GM19328 (cell line): ENCODE results near the gene HTT-AS.
A peak's percentile ranks its signal among the peaks of the same experiment; 100 is the strongest.
"Not testable (repeated sequence)": the region's sequence is repeated elsewhere in the genome, so short reads cannot be mapped to it uniquely, and the experiment has no call there.

ENCODE experiments used
- ATAC-seq: cut with Tn5 transposase; IDR thresholded peaks from one replicate; pipeline ENCODE4 v1.9.1; 2021; ENCODE audit warnings: mild to moderate bottlenecking, moderate library complexity; ENCODE audit not compliant: unreplicated experiment

HTT-AS gene

DNA sequence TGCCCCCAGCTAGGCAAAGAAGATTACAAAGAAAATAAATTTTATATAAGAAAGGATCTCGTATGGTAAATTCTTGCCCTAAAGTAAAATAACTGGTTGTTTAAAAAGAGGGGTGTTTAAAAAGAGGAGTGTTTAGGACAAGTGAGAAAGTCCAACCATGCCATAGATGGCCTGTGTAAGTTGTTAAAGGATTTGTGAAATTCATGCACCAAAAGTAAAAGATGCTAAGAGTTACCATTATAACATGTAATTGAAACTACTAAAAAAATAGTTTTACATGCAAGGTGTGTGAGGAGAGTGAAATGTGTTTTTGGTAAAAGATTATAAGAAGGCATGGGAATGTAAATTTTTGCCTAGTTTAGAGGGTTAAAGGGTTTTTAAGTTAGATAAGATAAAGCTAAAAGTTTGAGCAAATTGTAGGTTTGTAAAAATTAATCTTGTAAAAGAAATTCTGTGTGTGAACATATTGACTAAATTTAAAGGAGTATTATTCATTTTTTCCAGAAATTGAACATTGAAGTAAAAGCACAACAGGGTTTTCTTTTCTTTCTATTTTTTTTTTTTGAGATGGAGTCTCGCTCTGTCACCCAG lies 20.1 kb downstream of the HTT-AS start:
- ATAC-seq, result no peak

DNA sequence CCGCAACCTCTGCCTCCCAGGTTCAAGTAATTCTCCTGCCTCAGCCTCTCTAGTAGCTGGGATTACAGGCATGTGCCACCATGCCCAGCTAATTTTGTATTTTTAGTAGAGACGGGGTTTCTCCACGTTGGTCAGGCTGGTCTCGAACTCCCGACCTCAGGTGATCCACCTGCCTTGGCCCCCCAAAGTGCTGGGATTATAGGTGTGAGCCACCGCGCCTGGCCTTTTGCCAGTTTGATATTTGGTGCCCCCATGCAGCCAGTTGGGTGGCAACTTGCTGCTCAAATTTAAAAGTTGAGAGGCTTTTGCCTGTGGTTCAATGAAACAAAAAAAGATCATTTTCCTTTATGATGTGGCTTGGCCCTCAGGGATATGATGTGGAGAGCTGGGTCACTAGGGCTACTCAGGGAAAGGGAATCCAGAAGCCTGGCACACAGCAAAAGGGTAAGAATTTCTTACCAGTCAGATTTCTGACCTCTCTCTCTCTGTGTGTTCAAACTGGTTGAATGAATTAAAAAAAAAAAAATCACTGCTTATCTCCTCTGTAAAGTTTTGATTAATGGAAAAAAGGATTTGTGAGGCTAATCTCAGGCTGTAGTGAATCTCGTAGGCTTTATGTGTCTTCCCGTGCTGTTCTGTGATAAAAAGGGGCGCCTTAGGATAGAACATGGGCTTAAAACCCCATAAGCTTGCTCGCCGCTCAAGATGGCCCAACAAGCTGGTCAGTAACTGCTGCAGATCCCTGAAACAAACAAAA lies 23.0 kb downstream of the HTT-AS start:
- ATAC-seq, result not testable (repeated sequence)

DNA sequence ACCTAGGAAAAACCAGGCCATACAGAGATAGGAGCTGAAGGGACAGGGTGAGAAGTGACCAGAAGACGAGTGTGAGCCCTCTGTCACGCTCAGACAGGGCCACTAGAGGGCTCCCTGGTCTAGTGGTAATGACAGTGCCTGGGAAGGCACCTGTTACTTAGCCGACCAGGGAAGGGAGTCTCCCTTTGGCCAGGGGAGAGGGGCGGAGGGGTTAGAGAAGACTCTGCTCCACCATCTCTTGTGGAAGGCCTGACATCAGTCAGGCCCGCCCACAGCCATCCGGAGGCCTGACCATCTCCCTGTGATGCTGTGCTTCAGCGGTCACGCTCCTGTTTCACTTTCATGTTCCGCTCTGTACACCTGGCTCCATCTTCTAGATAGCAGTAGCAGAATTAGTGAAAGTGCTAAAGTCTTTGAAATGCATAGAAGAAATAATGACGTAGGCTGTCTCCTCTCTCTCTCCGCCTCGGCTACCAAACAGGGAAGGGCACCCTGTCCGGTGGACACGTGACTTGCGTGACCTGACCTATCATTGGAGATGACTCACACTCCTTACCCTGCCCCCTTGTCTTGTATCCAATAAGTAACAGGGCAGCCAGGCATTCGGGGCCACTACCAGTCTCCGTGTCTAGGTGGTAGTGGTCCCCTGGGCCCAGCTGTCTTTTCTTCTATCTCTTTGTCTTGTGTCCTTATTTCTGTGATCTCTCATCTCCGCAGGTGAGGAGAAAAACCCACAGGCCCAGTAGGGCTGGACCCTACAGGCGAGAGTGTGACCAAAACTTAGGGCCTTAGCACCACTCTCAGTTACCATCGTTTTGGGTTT lies 26.7 kb downstream of the HTT-AS start:
- ATAC-seq, result peak; percentile 97

DNA sequence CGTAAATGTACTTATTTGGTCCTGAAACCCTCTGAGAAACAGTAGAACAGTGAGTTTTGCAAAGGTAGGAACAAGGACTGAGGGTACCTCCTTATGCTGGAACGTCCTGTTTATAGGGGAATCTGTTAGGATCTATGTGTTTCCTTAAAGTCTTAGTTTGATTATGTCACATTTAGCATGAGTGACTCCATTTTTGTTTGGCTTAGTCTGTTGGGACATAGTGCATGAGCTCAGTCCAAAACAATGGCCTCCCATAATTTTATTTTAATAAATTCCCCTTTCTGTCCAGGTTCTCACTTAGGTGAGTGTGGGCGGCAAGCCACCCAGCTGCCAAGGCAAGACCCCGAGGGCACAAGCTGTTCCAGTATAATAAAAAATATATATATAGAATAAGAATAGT lies 27.7 kb downstream of the HTT-AS start:
- no peak for ATAC-seq

DNA sequence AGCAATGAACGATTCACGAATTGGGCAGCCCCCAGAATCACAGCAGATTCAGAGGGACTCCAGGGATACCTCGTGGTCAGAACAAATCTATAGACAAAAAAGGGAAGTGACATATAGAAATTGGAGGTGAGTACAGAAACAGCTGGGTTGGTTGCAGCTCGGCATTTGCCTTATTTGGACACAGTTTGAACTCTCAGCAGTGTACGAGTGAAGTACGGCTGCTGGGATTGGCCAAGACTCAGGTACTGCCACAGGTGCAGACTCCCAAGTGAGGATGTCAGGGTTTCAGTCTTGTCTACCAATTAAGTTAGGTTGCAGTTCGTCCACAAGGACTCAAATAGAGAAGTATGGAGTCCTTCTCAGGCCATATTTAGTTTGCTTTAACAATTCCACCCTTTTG lies 28.2 kb downstream of the HTT-AS start:
- ATAC-seq, result no peak

DNA sequence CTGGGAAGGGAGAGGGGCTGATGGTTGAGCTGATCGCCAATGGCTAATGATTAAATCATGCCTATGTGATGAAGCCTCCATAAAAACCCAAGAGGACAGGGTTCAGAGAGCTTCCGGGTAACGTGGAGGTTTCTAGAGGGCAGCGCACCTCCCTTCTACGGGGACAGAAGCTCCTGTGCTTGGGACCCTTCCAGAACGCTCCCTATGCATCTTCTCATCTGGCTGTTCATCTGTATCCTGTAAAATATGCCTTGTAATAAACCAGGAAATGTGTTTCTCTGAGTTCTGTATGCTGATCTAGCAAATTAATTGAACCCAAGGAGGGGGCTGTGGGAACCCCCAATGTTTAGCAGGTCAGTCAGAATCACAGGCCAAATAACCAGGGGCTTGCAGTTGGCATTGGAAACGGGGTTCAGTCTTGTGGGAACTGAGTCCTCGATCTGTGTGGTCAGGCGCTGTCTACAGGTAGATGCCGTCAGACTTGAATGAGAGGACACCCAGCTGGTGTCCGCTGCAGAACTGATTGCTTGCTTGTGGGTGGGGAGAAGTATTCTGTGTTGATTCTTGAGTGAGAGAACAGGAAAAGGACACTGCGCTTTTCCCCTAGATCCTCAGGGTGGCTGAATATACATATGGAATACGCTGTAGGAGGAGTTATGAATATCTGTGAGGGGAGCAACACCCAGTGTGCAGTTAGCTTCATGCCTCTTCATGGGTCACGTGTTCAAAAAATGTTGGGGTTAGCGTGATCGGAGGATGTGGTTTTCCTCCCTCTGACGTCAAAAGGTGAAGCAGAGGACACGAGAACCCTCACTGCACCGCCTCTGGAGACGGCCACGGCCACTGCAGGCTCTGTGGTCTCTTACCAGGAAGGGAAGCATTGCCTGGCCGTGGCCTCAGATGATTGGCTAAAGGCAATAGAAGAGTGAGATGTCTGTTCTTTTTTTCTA lies 29.2 kb downstream of the HTT-AS start:
- no peak for ATAC-seq

DNA sequence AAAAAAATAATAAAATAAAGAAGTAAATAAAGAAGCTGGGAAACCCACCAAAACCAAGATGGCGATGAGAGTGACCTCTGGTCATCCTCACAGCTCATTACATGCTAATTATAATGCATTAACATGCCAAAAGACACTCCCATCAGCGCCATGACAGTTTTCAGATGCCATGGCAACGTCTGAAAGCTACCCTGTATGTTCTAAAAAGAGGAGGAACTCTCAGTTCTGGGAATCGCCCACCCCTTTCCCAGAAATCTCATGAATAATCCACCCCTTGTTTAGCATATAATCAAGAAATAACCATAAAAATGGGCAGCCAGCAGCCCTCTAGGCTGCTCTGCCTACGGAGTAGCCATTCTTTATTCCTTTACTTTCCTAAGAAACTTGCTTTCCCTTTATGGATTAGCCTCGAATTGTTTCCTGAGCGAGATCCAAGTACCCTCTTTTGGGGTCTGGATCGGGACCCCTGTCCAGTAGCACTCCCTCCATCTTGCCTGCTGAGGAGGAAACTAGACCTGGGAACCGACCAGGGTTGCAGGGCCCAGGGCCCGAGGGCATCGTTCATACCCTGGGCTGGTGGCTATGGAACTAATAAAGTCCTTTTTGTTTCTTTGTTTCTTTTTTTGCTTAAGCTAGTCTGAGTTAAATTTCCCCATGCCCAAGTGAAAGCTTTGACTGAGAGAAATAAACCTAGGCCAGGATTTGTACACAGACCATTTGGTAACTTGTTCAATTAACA lies 30.9 kb downstream of the HTT-AS start:
- no peak for ATAC-seq

DNA sequence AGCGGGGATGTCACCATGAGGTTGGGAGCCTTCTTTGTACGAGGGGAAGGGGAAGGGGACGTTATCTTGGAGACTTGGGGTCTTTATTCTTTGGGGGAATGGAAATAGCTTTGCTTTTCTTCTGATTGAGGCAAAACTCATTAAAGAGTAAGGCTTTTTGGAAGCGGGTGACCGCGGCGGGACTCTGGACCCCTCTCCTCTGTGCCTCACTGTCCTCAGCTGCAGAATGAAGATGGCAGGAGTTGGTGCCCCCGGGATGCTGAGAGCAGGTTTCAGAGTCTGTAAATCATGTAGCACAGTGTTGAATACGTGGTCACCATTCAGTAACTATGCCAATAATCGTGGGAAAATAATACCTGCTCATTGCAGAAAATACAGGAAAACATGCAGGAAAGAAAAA lies 32.1 kb downstream of the HTT-AS start:
- ATAC-seq, result no peak

DNA sequence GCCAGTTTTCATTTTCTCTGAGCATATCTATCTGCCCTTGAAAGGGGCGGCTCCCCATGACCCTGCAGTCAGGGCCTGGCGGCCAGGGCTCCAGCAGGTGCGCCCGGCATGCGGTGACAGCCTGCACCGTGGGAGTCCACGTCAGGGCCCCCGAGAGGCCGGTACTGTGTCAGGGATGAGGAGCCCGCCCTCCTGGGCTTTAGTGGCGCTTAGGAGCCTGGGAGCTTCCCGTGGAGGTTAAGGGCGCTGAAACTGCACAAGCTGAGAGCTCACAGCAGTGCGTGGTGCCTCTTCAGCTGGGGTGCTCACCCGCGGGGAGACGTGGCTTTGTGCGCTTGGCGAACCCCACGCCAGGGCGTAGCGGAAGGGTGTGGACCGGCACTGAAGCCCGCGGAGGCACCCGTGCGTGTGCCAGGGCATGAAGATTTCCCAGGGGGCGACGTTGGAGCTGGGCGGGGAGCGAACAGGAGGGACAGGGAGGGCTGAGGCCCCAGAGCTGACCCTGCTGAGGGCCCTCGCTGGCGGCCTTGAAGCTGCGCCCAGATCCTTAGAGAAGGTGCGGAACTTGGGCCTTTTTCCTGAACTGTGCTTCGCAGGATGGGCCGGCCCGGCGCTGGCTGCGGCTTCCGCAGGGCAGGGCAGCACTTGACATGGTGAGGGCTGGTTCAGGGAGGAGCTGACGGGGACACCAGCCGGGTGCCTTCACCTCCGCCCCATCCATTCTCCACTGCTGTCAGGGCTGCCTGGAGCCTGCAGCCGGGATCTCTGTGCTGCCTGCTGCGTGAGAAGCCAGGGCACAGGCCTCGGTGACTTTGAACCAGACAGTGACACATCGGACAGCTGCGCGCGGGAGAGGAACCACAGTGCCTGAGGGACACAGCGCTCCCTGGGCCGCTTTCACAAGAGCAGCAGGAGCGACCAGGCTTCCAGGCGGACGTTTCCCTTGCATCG lies 32.9 kb downstream of the HTT-AS start:
- no peak for ATAC-seq

DNA sequence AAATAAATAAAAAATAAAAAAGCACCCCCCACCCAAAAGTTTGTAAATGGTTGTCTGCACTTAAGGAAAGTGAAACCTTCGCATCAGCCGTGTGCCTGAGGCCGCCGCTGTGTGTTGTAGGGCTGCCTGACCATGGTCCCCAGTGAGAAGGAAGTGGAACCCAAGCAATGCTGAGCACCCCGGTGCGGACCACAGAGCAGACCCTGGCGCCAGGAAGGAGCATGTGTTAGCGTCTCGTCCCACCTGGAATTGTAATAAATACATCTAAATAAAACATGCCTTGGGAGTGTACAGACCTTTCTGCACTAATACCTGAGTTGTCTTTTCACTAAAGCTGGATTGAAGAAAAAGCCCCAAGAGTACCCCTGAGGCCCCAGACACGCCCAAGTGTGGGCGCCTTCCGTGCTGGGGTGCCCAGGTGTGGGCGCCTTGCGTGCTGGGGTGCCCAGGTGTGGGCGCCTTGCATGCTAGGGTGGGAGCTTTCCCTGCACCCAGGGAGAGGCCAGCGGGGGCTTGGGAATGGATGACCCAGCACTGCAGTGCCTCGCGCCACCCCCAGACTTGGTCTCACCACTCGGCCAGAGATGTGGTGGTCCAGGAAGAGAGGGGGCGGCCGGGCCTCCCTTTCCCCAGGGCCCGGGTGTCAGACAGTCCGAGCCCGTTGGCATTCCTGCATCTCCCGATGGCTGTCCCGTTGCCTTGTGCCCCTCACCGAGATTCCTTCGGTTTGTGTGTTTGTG lies 33.7 kb downstream of the HTT-AS start:
- ATAC-seq, result no peak

DNA sequence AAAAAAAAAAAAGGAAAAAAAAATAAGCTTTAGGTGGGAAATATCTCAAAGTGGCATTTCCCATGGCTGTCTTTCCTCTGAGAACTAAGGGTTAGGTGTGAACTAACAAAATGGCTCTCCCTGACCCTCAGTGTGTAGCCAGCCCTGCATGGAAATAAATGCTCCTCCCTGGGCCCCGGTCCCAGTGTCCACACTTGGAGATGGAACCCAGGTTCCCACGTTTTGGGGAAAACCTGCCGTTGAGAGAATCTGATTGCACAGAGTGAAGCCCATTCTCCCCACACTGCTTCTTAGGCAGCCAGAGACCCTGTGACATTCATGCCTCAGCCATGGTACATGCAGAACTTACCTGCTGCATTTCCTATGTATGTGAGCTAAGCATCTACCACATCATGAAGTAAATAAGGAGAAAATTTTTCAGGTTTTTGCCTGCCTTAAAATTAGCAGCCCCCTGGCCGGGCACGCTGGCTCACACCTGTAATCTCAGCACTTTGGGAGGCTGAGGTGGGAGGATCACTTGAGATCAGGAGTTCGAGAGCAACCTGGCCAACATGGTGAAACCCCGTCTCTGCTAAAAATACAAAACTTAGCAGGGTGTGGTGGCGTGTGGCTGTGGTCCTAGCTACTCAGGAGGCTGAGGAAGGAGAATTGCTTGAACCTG lies 34.5 kb downstream of the HTT-AS start:
- ATAC-seq, result no peak

DNA sequence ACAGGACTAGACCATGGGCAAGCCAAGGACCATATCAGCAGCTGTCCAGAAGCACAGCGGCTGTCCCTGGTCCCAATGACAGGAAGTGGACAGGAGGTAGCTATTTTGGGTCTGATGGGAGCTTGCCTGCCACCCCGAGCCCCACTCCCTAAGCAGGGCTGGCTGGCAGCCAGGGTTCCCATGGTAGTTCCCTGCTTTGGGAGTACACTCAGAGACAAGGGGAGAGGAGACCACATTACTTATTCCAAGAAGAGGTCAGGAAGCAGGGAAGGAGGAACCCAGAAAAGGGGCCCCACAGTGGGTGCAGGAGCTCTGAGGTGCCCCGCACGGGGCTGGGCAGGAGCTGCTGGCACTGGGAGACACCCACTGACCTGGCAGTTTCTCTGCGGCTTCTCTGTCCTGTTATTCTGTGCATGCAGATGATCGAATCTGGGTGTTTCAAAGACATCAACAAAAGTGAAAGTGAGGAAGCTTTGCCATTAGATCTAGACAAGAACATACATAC lies 36.3 kb downstream of the HTT-AS start:
- no peak for ATAC-seq

DNA sequence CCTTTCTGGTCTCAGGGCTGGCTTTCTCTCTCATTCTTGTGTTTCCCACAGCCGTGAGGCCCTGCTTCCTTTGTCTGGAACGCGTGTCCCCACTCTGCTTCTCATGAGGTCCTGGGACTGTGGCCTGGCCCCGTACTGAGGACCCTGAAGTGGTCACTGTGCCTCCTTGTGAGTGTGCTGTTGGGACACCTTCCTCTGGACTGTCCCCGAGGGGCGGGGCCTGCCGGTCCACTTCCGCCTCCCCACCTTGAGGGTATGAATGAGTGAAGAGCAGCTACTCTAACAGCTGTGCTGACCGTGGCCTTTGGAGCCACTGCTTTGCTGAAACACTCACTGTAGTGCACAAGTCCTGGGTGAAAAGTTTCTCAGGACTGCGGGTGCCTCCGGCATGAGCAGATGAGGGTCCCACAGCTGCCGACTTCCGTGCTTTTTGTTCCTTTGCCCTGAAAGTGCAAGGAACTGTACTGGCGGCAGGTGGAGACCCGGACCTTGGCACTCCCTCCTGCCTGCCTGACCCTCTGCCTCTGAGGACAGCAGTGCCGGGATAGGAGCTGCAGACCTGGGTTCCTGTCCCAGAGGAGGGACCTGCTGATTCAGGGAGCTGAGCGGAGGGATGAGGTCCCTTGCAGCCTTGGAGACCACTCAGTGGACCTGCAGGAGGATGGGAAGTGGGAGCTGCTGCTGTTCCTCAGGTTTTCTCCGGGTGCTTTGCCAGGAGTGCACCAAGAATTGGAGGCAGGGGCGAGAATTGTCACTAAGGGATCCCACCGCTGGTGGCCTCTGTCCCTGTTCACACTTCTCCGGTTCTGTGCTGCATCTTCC lies 38.0 kb downstream of the HTT-AS start:
- ATAC-seq, result no peak

DNA sequence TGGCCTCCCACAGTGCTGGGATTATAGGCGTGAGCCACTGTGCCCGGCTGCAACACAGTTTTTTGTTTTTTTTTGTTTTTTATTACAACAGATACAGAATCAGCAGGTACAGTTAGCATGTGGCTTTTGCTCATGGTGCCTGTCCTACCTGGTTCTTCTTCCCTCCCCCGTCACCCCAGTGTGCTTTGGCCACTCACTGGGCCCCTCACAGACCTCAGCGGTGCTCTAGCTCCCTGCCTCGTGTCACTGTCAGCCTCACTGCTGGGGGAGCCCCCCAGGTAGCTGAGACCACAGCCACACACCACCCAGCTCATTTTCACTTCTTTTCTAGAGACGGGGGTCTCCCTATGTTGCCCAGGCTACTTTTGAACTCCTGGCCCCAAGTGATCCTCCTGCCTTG lies 38.7 kb downstream of the HTT-AS start:
- ATAC-seq, result no peak

DNA sequence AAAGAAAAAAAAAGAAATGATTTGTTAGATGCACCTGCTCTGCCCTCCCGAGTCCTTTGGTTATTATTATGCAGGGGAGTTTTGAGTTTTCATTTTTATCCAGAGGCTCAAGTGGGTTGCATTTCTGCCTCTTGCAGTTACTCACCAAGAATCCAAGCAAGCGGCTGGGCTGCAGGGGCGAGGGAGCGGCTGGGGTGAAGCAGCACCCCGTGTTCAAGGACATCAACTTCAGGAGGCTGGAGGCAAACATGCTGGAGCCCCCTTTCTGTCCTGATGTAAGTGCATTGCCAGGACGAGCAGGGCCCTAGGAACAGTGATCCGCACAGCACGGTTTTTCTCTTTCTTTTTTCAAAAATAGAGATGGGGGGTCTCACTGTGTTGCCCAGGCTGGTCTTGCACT lies 39.1 kb downstream of the HTT-AS start:
- ATAC-seq, result no peak

DNA sequence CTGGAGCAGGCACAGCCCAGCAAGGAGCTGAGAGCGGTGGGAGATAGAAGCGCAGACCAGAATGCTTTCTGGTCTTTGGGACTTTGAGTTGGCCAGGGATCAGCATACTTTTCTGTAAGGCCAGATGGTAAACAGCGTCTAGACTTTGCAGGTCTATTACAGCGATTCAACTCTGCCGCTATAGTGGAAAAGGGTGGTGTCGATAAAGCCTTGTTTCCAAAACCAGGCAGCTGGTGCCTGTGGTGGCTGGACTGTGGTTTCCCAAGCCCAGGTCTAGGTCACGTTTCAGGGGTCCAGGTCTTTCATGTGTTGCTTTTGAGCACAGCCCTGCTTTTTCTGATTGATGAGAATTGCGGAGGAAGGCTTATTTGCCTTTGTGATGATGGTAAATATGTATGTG lies 40.1 kb downstream of the HTT-AS start:
- ATAC-seq, result no peak
